Breast epithelium (tissue), 4 donors: ENCODE measurements around the gene DMRT1. TPM values are rescaled to one million over a fixed set of nuclear protein-coding genes. Genes with fewer than 3 reads are reported as not detected.

Experiments
- DNase-seq, 2 donors: peaks; one replicate each; pipeline ENCODE4 v3.0.0-alpha.2; 2019; ENCODE audit warnings: low spot score in 2 of 2
- H3K27ac ChIP-seq, 2 donors: fragments of 200-600 bp; sonication (generic) in 1 of 2; one replicate each; pipeline ENCODE4 v1.5.1; 2016 to 2019; ENCODE audit warnings: mild to moderate bottlenecking in 1 of 2
- H3K27me3 ChIP-seq, 2 donors: fragments of 200-600 bp; sonication (generic) in 1 of 2; one replicate each; pipeline versions ENCODE4 v1.5.1 to v1.6.0; 2017 to 2019; ENCODE audit warnings: control low read depth in 1 of 2, mild to moderate bottlenecking in 1 of 2
- H3K36me3 ChIP-seq: fragments of 200-600 bp; one replicate; pipeline ENCODE4 v1.5.1; 2019
- H3K4me1 ChIP-seq, 2 donors: fragments of 200-600 bp; sonication (generic); one replicate each; pipeline ENCODE4 v1.5.1; 2016 to 2019; ENCODE audit warnings: control low read depth in 1 of 2
- H3K4me3 ChIP-seq, 3 donors: fragments of 200-600 bp; sonication (generic); 1 replicate in 2 of 3; 2 replicates in 1 of 3; pipeline ENCODE4 v1.5.1; 2016 to 2019; ENCODE audit warnings: mild to moderate bottlenecking in 3 of 3, moderate library complexity in 2 of 3
- H3K9me3 ChIP-seq, 2 donors: fragments of 200-600 bp; sonication (generic) in 1 of 2; one replicate each; pipeline ENCODE4 v1.5.1; 2016 to 2019; ENCODE audit warnings: control low read depth in 1 of 2
- CTCF ChIP-seq, 3 donors: fragments of 450-650 bp; IDR thresholded peaks; one replicate each; pipeline ENCODE4 v1.5.1; 2016 to 2017; ENCODE audit warnings: antibody characterized with exemption in 3 of 3, mild to moderate bottlenecking in 3 of 3, moderate library complexity in 3 of 3
- POLR2A ChIP-seq: fragments of 450-650 bp; IDR thresholded peaks from one replicate; pipeline ENCODE4 v1.6.1; 2016; ENCODE audit warnings: antibody characterized with exemption, mild to moderate bottlenecking, moderate library complexity
- POLR2AphosphoS5 ChIP-seq, 3 donors: sonication (generic); formaldehyde crosslinking; IDR thresholded peaks; one replicate each; pipeline ENCODE4 v1.6.1; 2017; ENCODE audit warnings: antibody characterized with exemption in 3 of 3
- intact Hi-C: fragments of 100-400 bp; cut with DNase I; formaldehyde crosslinking; loops from one replicate; pipeline ENCODE4 v1.15.1; 2023; ENCODE audit warnings: low total_unique reads
- total RNA-seq, 3 donors: library from RNA; depleted of rRNA; stranded (reverse); fragments of >200 nt; gene quantifications; one replicate each; pipeline ENCODE4 v1.1.0, GENCODE V29; 2016

DMRT1 gene
- total RNA-seq, 3 donors from 2014 or later = not detected

DNA sequence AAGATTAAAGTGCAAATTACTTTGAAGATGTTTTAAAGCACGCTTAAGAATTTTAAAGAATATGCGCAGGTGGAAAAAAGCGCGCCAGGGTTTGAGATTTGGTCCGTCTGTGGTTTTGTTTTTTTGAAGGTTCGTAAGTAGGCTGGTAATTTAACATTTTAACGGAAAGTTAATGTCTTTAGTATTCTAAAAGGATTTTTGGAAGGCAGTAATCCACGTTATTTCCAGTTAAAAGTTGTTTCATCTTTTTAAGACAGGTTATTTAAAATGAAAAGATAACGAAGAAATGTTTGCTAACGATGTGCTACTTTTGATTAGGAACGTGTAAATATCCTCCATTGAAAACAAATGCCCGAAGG is 1.9 kb downstream of the DMRT1 start:
- intact Hi-C loops = no loop called here
- H3K27ac ChIP-seq = no peak overlapping the region

GRCh38 chr9:846852-847251 is 5.4 kb downstream of the DMRT1 start:
- H3K27ac ChIP-seq = no peak overlapping the region
- TF ChIP-seq POLR2A (no peak), POLR2AphosphoS5 (IDR thresholded peaks at IDR 0.05) (no peak), CTCF (IDR thresholded peaks at IDR 0.05) (no peak)
- intact Hi-C loops = no loop called here
- no peaks in the 10 kb centered on the region for H3K9me3 ChIP-seq
- DNase-seq = no peak
- H3K4me3 ChIP-seq = no peak overlapping the region
- peaks cover 9 to 48% of the 10 kb centered on the region in 2 donors for H3K27me3 ChIP-seq
- no peaks in the 10 kb centered on the region for H3K36me3 ChIP-seq
- H3K4me1 ChIP-seq = no peaks in the 10 kb centered on the region

More for the DNA sequence above, 1.9 kb downstream of the DMRT1 start:
- no peak for DNase-seq
- peaks cover 14 to 62% of the 10 kb centered on the region in 2 donors for H3K27me3 ChIP-seq
- H3K4me3 ChIP-seq = no peak overlapping the region
- no peaks in the 10 kb centered on the region for H3K36me3 ChIP-seq
- H3K9me3 ChIP-seq = no peaks in the 10 kb centered on the region
- H3K4me1 ChIP-seq = no peaks in the 10 kb centered on the region
- TF ChIP-seq POLR2A = no peak
- no peak for TF ChIP-seq POLR2AphosphoS5 (IDR thresholded peaks at IDR 0.05)
- TF ChIP-seq CTCF (IDR thresholded peaks at IDR 0.05) = no peak

GRCh38 chr9:847505-847904 is 6.0 kb downstream of the DMRT1 start:
- Histone ChIP-seq H3K36me3 (no peaks in the 10 kb centered on the region), H3K9me3 (no peaks in the 10 kb centered on the region), H3K4me1 (no peaks in the 10 kb centered on the region), H3K27ac (no peak overlapping the region), H3K27me3 (peaks cover 5 to 42% of the 10 kb centered on the region in 2 donors), H3K4me3 (no peak overlapping the region)
- DNase-seq = no peak
- TF ChIP-seq CTCF (IDR thresholded peaks at IDR 0.05) (no peak), POLR2AphosphoS5 (IDR thresholded peaks at IDR 0.05) (no peak), POLR2A (no peak)
- intact Hi-C loops = no loop called here

GRCh38 chr9:849431-849830 is 7.9 kb downstream of the DMRT1 start:
- no peak overlapping the region for H3K4me3 ChIP-seq
- H3K4me1 ChIP-seq = no peaks in the 10 kb centered on the region
- TF ChIP-seq CTCF (IDR thresholded peaks at IDR 0.05) (no peak), POLR2AphosphoS5 (IDR thresholded peaks at IDR 0.05) (no peak), POLR2A (no peak)
- DNase-seq = no peak
- intact Hi-C loops = no loop called here
- H3K9me3 ChIP-seq = no peaks in the 10 kb centered on the region
- H3K36me3 ChIP-seq = no peaks in the 10 kb centered on the region
- H3K27ac ChIP-seq = no peak overlapping the region
- H3K27me3 ChIP-seq = peaks cover 0 to 25% of the 10 kb centered on the region in 2 donors

DNA sequence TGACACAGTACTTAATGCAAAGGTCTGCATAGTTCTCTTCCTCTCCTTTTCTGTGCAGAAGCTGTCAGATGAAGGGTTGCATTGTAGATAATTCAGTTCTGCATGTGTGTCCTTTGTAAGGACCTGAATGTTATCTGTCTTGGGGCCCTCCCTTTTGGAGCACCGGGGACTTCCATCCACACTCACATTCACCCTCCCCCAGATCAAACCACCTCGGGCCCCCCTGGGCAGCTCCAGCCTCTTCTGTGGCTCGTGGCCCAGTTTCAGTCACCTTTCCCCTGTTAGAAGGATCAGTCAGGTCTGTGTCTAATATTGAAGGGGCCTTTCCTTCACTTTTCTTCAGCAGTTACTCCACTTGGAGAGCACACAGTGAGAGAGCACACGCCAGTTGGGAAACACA is 11.0 kb downstream of the DMRT1 start:
- Histone ChIP-seq H3K27ac (no peak overlapping the region), H3K36me3 (no peaks in the 10 kb centered on the region), H3K4me1 (no peaks in the 10 kb centered on the region), H3K4me3 (no peak overlapping the region), H3K9me3 (no peaks in the 10 kb centered on the region), H3K27me3 (no peaks in the 10 kb centered on the region)
- DNase-seq = no peak
- intact Hi-C loops = no loop called here
- TF ChIP-seq POLR2A (no peak), POLR2AphosphoS5 (IDR thresholded peaks at IDR 0.05) (no peak), CTCF (IDR thresholded peaks at IDR 0.05) (no peak)
